Measurements from ENCODE around the gene HINT1. TPM values are rescaled to one million over a fixed set of nuclear protein-coding genes. Genes with fewer than 3 reads are reported as not detected.

HINT1 gene
- total RNA-seq, 3 donors from 2014 or later: 161 to 217 (median 214) TPM

GRCh38 chr5:131110256-131110594, 54.8 kb downstream of the HINT1 start:
- Histone ChIP-seq H3K9me3 (no peaks in the 10 kb centered on the region), H3K4me3 (no peak overlapping the region), H3K4me1 (no peaks in the 10 kb centered on the region), H3K27ac (no peak overlapping the region), H3K36me3 (no peaks in the 10 kb centered on the region), H3K27me3 (no peaks in the 10 kb centered on the region)
- intact Hi-C loops (cut with DNase I; ENCODE audit: low total_unique reads): no loop called here
- TF ChIP-seq POLR2AphosphoS5 (IDR thresholded peaks at IDR 0.05) (no peak), CTCF (IDR thresholded peaks at IDR 0.05) (no peak), POLR2A (IDR thresholded peaks at IDR 0.05) (no peak)
- no peak for DNase-seq (ENCODE audit: low spot score in 2 of 2)

GRCh38 chr5:131109540-131110255, 55.4 kb downstream of the HINT1 start:
- no peaks in the 10 kb centered on the region for H3K9me3 ChIP-seq
- no peak for DNase-seq (ENCODE audit: low spot score in 2 of 2)
- no peaks in the 10 kb centered on the region for H3K27me3 ChIP-seq
- no peaks in the 10 kb centered on the region for H3K4me1 ChIP-seq
- intact Hi-C loops (cut with DNase I; ENCODE audit: low total_unique reads): no loop called here
- H3K4me3 ChIP-seq: no peak overlapping the region
- no peak overlapping the region for H3K27ac ChIP-seq
- no peaks in the 10 kb centered on the region for H3K36me3 ChIP-seq
- no peak for TF ChIP-seq POLR2AphosphoS5 (IDR thresholded peaks at IDR 0.05)
- TF ChIP-seq CTCF (IDR thresholded peaks at IDR 0.05): peak in 2 of 3 donors; percentile 66 to 67

Other genes starting within 250 kb of the HINT1 start
- 10 to 100 TPM in 2 of 3 donors, 1 to 10 TPM in 1; 5.9 to 20.3 (median 15.8) TPM for gene LYRM7, start 5.7 kb upstream of the HINT1 start, total RNA-seq
- gene CDC42SE2, start 98.8 kb upstream of the HINT1 start, total RNA-seq: 10 to 100 TPM; 39.4 to 82.8 (median 41.0) TPM